HG03135 (cell line): ENCODE measurements around the gene ALOX12B.
A peak's percentile ranks its signal among the peaks of the same experiment; 100 is the strongest.
"Not testable (repeated sequence)": the region's sequence is repeated elsewhere in the genome, so short reads cannot be mapped to it uniquely, and the experiment has no call there.

Source experiments
- ATAC-seq: cut with Tn5 transposase; IDR thresholded peaks from one replicate; pipeline ENCODE4 v1.9.1; 2021; ENCODE audit warnings: mild to moderate bottlenecking, moderate library complexity; ENCODE audit not compliant: unreplicated experiment

Gene ALOX12B

GRCh38 chr17:8067806-8068205, 19.7 kb downstream of the ALOX12B start:
- no peak for ATAC-seq

GRCh38 chr17:8066841-8067775, 20.4 kb downstream of the ALOX12B start:
- no peak for ATAC-seq

GRCh38 chr17:8064561-8065019, 22.9 kb downstream of the ALOX12B start:
- no peak for ATAC-seq

- ATAC-seq, result no peak
These were observed 23.6 kb downstream of the ALOX12B start for GRCh38 chr17:8063761-8064534.

- ATAC-seq, result no peak
These were observed 24.6 kb downstream of the ALOX12B start for GRCh38 chr17:8062807-8063483.

- no peak for ATAC-seq
These were observed 25.1 kb downstream of the ALOX12B start for GRCh38 chr17:8062435-8062806.

- not testable (repeated sequence) for ATAC-seq
These were observed 25.7 kb downstream of the ALOX12B start for GRCh38 chr17:8061851-8062250.

- ATAC-seq, result no peak
These were observed 27.2 kb downstream of the ALOX12B start for GRCh38 chr17:8060274-8060673.

GRCh38 chr17:8059131-8059530, 28.4 kb downstream of the ALOX12B start:
- no peak for ATAC-seq

- ATAC-seq, result no peak
These were observed 29.8 kb downstream of the ALOX12B start for GRCh38 chr17:8057691-8058114.

GRCh38 chr17:8056976-8057625, 30.4 kb downstream of the ALOX12B start:
- ATAC-seq, result no peak

GRCh38 chr17:8056232-8056975, 31.1 kb downstream of the ALOX12B start:
- peak; percentile 72 for ATAC-seq

GRCh38 chr17:8055851-8056231, 31.7 kb downstream of the ALOX12B start:
- ATAC-seq, result no peak

- no peak for ATAC-seq
These were observed 33.9 kb downstream of the ALOX12B start for GRCh38 chr17:8053600-8053999.

GRCh38 chr17:8052256-8053252, 35.0 kb downstream of the ALOX12B start:
- no peak for ATAC-seq

GRCh38 chr17:8051831-8052230, 35.7 kb downstream of the ALOX12B start:
- no peak for ATAC-seq

- no peak for ATAC-seq
These were observed 38.8 kb downstream of the ALOX12B start for GRCh38 chr17:8048736-8049135.

GRCh38 chr17:8048236-8048635, 39.3 kb downstream of the ALOX12B start:
- ATAC-seq, result no peak

GRCh38 chr17:8047769-8048110, 39.8 kb downstream of the ALOX12B start:
- no peak for ATAC-seq
